Cardiac muscle cell (in vitro differentiated cells and primary cell): Measurements from ENCODE around the gene BAHCC1. TPM values are rescaled to one million over a fixed set of nuclear protein-coding genes. Genes with fewer than 3 reads are reported as not detected.

Experiments used
- DNase-seq, 2 donors: peaks; one replicate each; pipeline versions ENCODE4 v3.0.0 to v3.0.0-alpha.2; 2010 to 2017; ENCODE audit warnings: low read depth in 1 of 2, low spot score in 1 of 2
- H3K27ac ChIP-seq: fragments of 200-600 bp; sonication (generic); 2 replicates; pipeline ENCODE4 v1.5.1; 2016
- H3K27me3 ChIP-seq: fragments of 200-600 bp; sonication (generic); 2 replicates; pipeline ENCODE4 v1.6.0; 2016; ENCODE audit warnings: control low read depth
- H3K36me3 ChIP-seq: fragments of 200-600 bp; sonication (generic); 2 replicates; pipeline ENCODE4 v1.5.1; 2016; ENCODE audit warnings: control low read depth
- H3K4me1 ChIP-seq: fragments of 200-600 bp; sonication (generic); 2 replicates; pipeline ENCODE4 v1.8.1; 2017; ENCODE audit warnings: low read depth, mild to moderate bottlenecking, mixed run types
- H3K4me3 ChIP-seq: fragments of 200-600 bp; sonication (generic); 2 replicates; pipeline ENCODE4 v1.5.1; 2016; ENCODE audit warnings: mild to moderate bottlenecking
- H3K9me3 ChIP-seq: fragments of 200-600 bp; sonication (generic); 2 replicates; pipeline ENCODE4 v1.5.1; 2017; ENCODE audit warnings: low read depth, mild to moderate bottlenecking, control low read depth
- CTCF ChIP-seq: IDR thresholded peaks from 2 replicates; pipeline ENCODE4 v1.5.1; 2012; ENCODE audit warnings: low read depth, mild to moderate bottlenecking, low read length
- polyA plus RNA-seq: library from polyadenylated mRNA; unstranded; fragments of >200 nt; fragmentation: Nextera tagmentation; extraction: Ambion mirVana; gene quantifications from 2 replicates; pipeline ENCODE4 v1.2.1, GENCODE V29; 2016
- total RNA-seq: library from RNA; depleted of rRNA; stranded (reverse); fragments of >200 nt; gene quantifications from 2 replicates; pipeline ENCODE4 v1.2.3, GENCODE V29; 2016

BAHCC1 gene
- total and polyA plus RNA-seq, 2 experiments from 2014 or later: 20.3 to 47.3 TPM

DNA sequence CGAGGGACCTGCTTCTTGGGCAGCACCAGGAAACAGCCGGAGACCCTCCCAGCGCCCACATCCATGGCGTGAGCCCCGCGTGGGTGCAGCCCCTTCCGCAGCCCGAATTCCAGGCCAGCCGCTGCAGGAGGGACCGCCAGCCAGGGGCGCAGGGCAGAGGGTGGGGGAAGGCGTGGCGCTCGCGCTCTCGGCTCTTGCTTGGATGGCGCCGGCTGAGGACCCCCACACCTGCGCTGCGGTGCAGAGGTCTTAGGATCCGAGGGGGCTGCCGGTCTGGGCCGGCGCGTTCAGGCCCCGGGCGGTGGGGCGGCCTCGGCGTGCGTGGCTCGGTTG lies 88.6 kb downstream of the BAHCC1 start:
- Histone ChIP-seq H3K27me3 (no peaks in the 10 kb centered on the region), H3K36me3 (no peaks in the 10 kb centered on the region), H3K4me1 (peaks cover 31% of the 10 kb centered on the region), H3K27ac (no peak overlapping the region), H3K9me3 (no peaks in the 10 kb centered on the region), H3K4me3 (peak overlapping the region; percentile 8)
- no peak for TF ChIP-seq CTCF
- no peak for DNase-seq

DNA sequence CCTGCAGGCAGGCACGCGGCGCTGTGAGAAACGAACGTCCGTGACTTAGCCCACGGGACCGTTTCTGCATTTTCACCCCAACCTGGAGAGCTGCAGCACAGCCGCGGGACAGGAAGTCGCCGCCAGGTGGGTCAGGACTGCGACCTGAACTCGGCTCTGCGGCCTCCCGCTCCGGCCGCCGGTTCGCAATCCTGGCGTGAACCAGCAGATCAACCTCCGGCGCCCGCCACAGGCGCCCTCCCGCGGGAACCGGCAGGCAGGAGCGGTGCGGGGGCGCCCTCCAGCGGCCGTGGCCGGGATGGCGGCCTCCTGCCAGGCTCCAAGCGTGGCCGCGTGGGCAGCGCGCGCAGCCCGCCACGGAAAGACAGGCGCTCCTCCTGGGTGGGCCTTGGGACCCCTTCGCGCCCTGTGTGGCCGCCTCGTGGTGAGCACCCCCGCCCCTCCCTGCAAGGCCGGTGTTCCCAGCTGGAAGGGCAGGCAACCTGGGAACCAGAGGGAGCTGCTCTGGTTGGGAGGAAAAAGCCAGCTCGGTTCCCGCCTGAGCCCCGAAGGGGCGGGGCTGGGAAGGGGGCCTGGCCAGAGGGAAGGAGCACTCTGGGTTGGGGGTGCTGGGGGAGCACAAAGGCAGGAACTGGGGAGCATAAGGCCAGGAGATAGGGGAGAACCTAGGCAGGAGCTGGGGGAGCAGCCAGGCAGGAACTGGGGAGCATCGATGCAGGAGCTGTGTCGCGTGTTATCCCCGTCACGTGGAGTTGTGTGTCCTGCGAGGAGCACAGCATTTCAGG lies 89.1 kb downstream of the BAHCC1 start:
- no peak overlapping the region for H3K27ac ChIP-seq
- peak overlapping the region; percentile 8 for H3K4me3 ChIP-seq
- peak; percentile 84 to 90 for DNase-seq
- no peaks in the 10 kb centered on the region for H3K27me3 ChIP-seq
- no peaks in the 10 kb centered on the region for H3K36me3 ChIP-seq
- no peaks in the 10 kb centered on the region for H3K9me3 ChIP-seq
- H3K4me1 ChIP-seq: peaks cover 31% of the 10 kb centered on the region
- TF ChIP-seq CTCF: peak; percentile 76

DNA sequence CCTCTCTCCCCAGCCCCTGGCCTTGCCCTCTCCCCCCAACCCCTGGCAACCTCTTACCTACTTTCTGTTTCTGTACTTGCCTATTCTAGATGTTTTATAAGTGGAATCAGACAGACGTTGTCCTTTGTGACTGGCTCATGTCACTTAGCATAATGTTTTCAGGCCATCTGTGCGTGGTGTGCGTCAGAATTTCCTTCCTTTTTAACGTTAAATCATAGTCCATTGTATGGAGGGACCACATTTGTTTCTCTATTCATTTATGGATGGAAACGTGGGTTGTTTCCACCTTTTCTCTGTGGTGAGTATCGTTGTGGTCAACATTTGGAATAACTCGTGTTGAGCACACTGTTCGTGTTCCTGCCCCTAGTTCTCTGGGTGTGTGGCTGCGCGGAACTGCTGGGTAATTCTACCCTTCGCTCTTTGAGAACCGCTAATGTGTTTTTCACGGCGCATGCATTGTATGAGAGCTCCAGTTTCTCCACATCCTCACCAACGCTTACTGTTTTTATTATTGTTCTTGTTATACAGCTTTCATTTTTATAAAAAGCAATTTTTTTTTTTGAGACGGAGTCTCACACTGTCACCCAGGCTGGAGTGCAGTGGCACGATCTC lies 91.0 kb downstream of the BAHCC1 start:
- peaks cover 20% of the 10 kb centered on the region for H3K4me1 ChIP-seq
- no peak overlapping the region for H3K27ac ChIP-seq

DNA sequence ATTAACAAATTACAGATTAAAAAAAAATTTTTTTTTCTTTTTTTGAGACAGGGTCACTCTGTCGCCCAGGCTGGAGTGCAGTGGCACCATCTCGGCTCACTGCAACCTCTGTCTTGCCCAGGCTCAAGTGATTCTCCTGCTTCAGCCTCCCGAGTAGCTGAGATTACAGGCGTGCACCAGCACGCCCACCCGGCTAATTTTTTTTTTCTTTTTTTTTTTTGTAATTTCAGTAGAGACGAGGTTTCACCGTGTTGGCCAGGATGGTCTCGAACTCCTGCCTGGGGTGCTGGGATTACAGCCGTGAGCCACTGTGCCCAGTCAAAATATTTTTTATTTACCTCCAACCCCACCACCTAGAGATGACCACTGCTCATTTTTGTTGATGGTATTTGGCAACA lies 91.8 kb downstream of the BAHCC1 start:
- peaks cover 16% of the 10 kb centered on the region for H3K4me1 ChIP-seq
- no peak for TF ChIP-seq CTCF
- H3K27ac ChIP-seq: no peak overlapping the region
- DNase-seq: no peak
- H3K36me3 ChIP-seq: no peaks in the 10 kb centered on the region
- H3K9me3 ChIP-seq: no peaks in the 10 kb centered on the region
- no peak overlapping the region for H3K4me3 ChIP-seq
- no peaks in the 10 kb centered on the region for H3K27me3 ChIP-seq

More for the DNA sequence above, 91.0 kb downstream of the BAHCC1 start:
- H3K27me3 ChIP-seq: no peaks in the 10 kb centered on the region
- H3K36me3 ChIP-seq: no peaks in the 10 kb centered on the region
- no peak overlapping the region for H3K4me3 ChIP-seq
- no peak for TF ChIP-seq CTCF
- H3K9me3 ChIP-seq: no peaks in the 10 kb centered on the region
- no peak for DNase-seq

GRCh38 chr17:81487487-81488275 lies 92.4 kb downstream of the BAHCC1 start:
- H3K4me3 ChIP-seq: peak overlapping the region; percentile 36
- TF ChIP-seq CTCF: peak; percentile 6
- H3K27me3 ChIP-seq: no peaks in the 10 kb centered on the region
- no peaks in the 10 kb centered on the region for H3K36me3 ChIP-seq
- H3K4me1 ChIP-seq: peaks cover 14% of the 10 kb centered on the region
- H3K9me3 ChIP-seq: no peaks in the 10 kb centered on the region
- no peak overlapping the region for H3K27ac ChIP-seq
- peak; percentile 79 to 90 for DNase-seq
